ENCODE measurements around the gene OR1J2.
A peak's percentile ranks its signal among the peaks of the same experiment; 100 is the strongest.

OR1J2 gene, protein sequence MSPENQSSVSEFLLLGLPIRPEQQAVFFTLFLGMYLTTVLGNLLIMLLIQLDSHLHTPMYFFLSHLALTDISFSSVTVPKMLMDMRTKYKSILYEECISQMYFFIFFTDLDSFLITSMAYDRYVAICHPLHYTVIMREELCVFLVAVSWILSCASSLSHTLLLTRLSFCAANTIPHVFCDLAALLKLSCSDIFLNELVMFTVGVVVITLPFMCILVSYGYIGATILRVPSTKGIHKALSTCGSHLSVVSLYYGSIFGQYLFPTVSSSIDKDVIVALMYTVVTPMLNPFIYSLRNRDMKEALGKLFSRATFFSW

DNA sequence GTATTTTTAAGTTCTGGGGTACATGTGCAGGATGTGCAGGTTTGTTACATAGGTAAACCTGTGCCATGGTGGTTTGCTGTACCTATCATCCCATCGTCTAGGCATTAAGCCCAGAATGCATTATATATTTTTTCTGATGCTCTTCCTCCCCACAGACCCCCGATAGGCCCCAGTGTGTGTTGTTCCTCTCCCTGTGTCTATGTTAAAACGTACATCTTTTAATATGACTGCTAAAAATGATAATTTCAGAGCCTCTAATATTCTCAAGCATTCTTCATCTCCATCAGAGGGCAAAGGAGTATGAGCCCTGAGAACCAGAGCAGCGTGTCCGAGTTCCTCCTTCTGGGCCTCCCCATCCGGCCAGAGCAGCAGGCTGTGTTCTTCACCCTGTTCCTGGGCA, at the start of gene OR1J2:
Gene OR1J2, plus strand, starts transcription at position 301 of the 400 bp plus-strand sequence. Its CDS starts 0 bp downstream, at position 301.
- no peak within 1 kb of the TSS for H3K4me3 ChIP-seq (ENCODE audit: low read depth, low read length)
- DNase-seq (ENCODE audit: low read depth): no peak
- TF ChIP-seq, protein P1, sequence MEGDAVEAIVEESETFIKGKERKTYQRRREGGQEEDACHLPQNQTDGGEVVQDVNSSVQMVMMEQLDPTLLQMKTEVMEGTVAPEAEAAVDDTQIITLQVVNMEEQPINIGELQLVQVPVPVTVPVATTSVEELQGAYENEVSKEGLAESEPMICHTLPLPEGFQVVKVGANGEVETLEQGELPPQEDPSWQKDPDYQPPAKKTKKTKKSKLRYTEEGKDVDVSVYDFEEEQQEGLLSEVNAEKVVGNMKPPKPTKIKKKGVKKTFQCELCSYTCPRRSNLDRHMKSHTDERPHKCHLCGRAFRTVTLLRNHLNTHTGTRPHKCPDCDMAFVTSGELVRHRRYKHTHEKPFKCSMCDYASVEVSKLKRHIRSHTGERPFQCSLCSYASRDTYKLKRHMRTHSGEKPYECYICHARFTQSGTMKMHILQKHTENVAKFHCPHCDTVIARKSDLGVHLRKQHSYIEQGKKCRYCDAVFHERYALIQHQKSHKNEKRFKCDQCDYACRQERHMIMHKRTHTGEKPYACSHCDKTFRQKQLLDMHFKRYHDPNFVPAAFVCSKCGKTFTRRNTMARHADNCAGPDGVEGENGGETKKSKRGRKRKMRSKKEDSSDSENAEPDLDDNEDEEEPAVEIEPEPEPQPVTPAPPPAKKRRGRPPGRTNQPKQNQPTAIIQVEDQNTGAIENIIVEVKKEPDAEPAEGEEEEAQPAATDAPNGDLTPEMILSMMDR (conservative IDR thresholded peaks at IDR 0.05; ENCODE audit: low read depth, low read length): no peak

DNA sequence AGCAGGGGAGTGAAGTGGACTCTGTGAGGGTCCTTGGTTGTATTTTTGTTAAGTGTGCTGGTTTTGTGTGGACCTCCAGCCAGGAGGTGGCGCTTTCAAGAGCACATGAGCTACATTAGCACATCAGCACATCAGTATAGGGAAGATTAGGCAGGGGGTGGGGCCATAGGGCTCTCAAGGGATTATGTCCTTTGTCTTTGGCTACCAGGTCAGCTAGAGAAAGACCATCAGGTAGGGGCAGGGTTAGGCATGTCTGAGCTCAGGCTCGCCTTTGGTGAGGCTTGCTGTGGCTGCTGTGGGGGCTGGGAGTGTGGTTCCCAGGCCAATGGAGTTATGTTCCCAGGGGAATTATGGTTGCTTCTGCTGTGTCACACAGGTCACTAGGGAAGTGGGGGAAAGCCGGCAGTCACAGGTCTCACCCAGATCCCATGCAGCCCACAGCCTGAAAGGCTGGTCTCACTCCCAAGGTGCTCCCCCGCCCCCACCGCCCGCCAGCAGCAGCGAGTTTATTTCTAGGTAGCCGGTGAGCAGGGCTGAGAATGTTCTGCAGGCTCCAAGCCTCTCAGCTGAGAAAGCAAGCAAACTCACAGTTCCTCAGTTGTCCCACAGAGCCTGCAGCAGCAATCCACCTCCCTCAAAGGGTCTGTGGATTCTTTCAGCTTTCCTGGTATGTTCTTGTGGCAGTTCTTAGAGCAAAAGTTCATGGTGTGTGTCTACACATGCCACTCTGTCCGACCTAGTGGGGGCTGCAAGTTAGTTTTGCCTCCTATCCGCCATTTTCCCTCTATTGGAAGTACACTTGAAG, 46.6 kb upstream of the OR1J2 start:
- TF ChIP-seq, protein P1 (conservative IDR thresholded peaks at IDR 0.05; ENCODE audit: low read depth, low read length): peak; percentile 38
- DNase-seq (ENCODE audit: low read depth): peak; percentile 30
- no peak overlapping the region for H3K4me3 ChIP-seq (ENCODE audit: low read depth, low read length)

DNA sequence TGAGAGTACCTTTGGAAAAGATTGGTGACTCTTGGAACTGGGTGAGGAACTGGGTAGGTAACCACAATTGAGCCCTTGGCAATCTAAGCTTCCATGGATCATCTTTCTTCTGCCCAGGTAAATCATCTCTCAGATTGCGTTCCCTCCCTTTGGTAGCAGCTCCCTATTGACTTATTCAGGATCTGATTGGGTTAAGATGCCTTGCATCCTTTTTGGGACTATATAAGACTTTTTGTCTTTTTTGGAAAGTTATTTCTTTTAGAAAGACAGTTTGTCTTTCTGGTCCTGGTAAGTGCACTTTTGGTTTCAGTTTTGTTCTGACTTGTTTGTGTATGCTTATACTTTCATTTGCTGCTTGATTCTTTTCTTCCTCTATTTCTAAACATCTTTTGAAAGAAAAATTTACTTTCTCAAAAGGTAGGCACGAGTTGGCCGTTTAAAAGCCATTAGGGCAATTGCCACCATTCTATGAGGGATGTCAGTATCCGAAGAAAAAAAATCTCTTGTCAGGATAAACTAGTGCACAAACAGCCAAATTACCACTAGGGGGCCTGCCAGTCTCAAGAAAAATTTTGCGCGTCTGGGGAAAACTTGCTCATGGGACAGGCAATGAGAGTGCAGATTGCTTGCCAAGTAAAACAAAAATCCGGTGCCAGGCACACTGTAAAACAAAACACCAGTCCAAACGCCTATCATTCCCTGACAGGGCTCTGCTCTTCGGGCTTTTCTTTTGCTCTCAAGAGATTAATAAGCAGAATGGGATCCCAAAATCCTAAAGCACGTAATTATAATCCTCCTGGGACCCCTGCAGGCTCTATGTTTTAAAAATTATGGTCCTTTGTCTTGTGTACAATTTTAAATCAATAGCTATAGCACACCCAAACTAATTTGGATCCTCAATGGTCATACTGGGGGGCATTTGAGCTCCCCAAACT, 45.7 kb upstream of the OR1J2 start:
- TF ChIP-seq, protein P1 (conservative IDR thresholded peaks at IDR 0.05; ENCODE audit: low read depth, low read length): peak; percentile 86
- peak overlapping the region; percentile 59 for H3K4me3 ChIP-seq (ENCODE audit: low read depth, low read length)
- DNase-seq (ENCODE audit: low read depth): peak; percentile 94

DNA sequence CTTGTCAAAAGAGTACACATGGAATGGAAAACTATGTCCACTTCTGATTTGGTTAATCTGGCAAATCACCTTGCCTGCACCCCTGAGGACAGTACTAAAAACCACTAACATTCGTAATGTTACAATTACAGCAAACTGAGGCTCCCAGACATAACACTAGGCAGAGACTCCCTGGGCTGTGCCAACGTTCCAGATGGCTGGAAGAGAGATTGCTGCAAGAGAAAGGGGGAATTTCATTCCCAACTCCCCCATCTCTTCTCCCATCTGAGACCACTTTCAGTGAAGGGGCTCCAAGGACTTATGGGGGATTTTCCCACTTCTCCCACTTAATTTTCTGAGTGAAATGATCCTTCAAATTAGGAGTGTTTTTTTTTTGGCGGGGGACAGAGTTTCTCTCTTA, 44.1 kb upstream of the OR1J2 start:
- TF ChIP-seq, protein P1 (conservative IDR thresholded peaks at IDR 0.05; ENCODE audit: low read depth, low read length): no peak

DNA sequence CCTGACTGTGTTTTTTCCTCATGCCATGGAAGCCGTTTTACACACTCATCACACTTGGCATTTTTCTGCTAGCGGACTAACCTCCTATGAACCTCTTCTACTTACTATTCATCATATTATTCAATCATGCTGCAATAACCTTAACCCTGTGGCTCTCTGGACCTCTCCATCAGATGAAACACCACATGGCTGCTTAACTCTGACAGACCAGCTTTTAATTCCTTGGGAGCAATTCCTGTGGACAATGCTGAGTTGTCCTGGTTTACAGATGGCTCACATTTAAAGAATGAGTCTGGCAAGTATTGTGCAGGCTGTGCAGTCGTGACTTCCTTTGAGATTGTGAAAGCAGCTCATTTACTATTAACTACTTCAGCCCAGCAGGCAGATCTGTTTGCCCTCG, 41.9 kb upstream of the OR1J2 start:
- DNase-seq (ENCODE audit: low read depth): peak; percentile 50
- no peak overlapping the region for H3K4me3 ChIP-seq (ENCODE audit: low read depth, low read length)
- TF ChIP-seq, protein P1 (conservative IDR thresholded peaks at IDR 0.05; ENCODE audit: low read depth, low read length): no peak

More for the DNA sequence above, 44.1 kb upstream of the OR1J2 start:
- no peak overlapping the region for H3K4me3 ChIP-seq (ENCODE audit: low read depth, low read length)
- DNase-seq (ENCODE audit: low read depth): no peak

DNA sequence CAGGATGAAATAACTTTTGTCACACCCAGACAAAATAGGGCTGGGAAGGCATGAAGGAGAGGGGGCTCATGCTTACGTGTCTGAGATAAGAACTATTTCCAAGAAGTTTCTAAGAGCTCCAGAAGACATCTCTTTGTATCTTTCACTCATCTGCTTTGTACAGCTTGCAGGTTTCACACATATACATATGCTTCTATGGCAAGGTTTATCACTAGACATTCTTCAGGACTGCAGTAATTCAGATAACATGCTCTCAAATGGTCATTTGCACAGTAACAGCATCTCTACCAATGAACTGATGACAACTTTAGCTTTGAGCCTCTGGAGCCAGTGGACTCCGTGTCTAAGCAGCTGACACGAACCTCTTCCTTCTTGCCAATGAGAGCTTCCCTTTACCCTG, 36.0 kb upstream of the OR1J2 start:
- DNase-seq (ENCODE audit: low read depth): no peak
- no peak overlapping the region for H3K4me3 ChIP-seq (ENCODE audit: low read depth, low read length)

More for the DNA sequence above, 36.0 kb upstream of the OR1J2 start:
- TF ChIP-seq, protein P1 (conservative IDR thresholded peaks at IDR 0.05; ENCODE audit: low read depth, low read length): no peak
